LNCAP (cell line): Measurements from ENCODE around the gene OPTN.

Experiments used
- TF ChIP-seq, protein P1 (sequence below): fragments of 450-650 bp; IDR thresholded peaks from 2 replicates; pipeline ENCODE4 v1.5.1; 2017; ENCODE audit warnings: mild to moderate bottlenecking

Gene OPTN

DNA sequence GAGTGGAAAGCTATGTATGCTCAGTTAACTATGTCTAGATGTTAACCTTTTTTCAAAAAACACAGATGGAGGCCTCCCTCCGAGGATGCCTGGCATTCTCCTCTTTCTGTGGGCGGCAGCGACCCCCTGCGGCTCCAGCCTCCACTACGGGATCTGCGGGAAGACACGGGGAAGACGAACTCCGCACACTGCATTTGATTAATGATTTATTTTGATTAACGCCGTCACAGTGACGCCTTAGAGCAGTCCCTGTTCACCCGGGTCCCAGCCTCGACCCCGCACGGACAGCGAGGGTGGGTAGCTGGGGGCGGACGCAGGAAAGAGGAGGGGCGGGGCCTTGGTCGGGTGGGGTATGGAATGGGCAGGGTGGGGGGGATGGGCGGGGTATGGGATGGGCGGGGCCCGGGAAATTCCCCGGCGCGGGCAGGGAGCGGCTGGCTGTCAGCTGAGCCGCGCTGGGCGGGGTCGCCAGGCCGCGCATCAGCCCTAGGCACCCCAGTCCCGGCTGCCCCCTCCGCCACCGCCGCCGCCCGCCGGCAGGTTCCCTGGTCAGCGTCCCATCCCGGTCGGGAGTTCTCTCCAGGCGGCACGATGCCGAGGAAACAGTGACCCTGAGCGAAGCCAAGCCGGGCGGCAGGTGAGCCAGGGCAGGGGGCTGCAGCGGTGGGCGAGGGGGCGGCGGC lies at the start of gene OPTN:
Gene OPTN, plus strand, starts transcription at position 498 of the 683 bp plus-strand sequence. CDS start 8,960 bp downstream, outside the sequence.
- TF ChIP-seq, protein P1, sequence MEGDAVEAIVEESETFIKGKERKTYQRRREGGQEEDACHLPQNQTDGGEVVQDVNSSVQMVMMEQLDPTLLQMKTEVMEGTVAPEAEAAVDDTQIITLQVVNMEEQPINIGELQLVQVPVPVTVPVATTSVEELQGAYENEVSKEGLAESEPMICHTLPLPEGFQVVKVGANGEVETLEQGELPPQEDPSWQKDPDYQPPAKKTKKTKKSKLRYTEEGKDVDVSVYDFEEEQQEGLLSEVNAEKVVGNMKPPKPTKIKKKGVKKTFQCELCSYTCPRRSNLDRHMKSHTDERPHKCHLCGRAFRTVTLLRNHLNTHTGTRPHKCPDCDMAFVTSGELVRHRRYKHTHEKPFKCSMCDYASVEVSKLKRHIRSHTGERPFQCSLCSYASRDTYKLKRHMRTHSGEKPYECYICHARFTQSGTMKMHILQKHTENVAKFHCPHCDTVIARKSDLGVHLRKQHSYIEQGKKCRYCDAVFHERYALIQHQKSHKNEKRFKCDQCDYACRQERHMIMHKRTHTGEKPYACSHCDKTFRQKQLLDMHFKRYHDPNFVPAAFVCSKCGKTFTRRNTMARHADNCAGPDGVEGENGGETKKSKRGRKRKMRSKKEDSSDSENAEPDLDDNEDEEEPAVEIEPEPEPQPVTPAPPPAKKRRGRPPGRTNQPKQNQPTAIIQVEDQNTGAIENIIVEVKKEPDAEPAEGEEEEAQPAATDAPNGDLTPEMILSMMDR, result peak; percentile 42

DNA sequence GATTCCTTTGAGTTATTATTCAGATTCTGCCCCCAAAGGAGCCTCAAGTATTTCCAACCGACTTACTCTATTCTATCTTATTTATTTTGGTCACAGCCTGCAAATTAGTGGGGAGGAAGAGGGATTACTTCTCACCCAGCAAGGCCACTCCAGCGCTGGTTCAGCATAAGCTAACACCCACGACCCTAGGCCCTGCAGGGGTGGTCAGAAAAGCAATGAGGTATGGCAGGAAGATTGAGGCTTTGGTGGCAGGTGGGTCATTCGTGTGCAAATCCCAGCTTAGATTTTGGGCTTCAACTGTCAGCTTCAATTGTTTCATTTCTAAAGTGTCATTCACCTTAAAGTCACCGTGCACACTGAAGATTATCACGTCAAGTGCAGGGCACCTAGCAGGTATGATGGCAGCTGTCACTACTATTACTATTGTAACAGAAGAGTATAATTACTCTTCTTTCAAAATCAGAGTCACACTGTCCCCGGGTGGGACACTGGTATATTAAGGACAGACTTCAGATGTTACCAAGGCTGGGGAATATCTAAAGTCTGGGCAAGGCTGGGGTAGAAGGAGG lies 48.8 kb upstream of the OPTN start:
- TF ChIP-seq, protein P1, result no peak

DNA sequence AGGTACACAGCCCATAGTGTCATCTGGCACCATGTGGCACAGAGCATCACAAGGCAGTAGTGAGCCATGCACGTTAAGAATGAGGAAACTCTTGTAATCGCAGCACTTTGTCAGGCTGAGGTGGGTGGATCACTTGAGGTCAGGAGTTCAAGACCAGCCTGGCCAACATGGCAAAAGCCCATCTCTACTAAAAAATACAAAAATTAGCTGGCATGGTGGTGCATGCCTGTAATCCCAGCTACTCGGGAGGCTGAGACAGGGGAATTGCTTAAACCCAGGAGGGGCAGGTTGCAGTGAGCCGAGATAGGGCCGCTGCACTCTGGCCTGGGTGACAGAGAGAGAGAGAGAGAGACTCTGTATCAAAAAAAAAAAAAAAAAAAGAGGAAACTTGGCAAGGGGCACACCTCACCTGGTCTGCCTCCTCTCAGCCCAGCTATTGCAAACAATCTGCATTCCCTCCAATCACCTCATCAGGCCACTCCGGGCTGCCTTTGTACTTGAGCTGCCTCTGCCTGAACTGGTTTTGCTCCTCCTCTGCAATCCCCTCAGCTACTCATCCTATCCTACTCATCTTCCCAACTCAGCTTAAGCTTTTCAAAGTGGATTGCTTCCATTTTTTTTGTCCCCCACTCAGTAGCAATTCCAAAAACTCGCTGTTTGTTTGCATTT lies 46.0 kb upstream of the OPTN start:
- TF ChIP-seq, protein P1, result no peak

DNA sequence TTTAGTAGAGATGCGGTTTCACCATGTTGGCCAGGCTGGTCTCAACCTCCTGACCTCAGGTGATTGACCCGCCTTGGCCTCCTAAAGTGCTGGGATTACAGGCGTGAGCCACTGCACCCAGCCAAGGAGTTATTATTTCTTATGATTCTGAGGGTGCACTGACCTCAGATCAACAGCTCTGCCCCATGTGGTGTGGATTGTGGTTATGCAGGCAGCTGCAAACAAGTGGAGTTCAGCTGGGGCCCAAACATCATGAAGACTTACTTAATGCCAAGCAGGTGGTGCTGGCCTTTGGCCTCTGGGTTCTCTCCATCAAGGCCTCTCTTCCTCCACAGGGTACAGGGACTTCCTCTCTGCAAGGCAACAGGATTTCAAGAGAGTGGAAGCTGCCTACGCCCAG lies 45.1 kb upstream of the OPTN start:
- TF ChIP-seq, protein P1, result no peak

DNA sequence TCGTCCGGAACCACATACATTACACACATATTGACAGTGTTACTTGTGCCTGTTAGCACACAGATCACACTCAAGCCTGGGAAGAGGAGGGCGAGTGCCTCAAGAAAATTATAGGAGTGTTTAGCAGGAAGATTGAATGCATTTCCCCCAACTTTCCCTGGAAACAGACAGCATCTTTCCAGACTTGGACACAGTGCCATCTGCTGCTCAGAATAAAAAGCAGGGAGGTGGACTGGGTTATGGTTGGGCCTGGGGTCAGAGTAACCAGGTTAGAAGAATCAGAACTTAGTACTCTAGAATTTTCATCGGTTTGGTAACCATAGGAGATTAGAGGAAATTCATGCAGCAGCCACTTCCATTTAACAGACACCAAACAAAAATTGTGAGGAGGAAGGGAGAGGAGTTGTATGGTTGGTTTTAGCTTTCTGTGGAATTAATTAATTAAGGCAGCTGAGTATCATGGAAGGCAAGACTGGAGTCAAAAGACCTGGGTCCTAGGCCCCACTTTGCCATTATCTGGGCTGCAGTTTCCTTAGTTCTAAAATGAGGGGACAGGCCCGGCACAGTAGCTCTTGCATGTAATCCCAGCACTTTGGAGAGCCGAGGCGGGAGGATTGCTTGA lies 43.4 kb upstream of the OPTN start:
- TF ChIP-seq, protein P1, result peak; percentile 69

DNA sequence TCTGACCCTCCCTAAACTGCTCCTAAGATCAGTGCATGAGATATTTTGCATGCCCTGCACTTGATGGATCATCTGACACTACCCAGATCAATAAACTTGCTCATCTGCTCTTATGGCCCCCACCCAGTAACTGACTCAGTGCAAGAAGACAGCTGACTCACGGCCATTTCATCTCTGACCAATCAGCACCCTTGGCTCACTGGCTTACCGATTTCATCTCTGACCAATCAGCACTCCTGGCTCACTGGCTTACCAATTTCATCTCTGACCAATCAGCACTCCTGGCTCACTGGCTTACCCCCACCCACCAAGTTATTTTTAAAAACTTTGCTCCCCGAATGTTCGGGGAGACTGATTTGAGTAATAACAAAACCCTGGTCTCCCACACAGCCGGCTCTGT lies 37.2 kb upstream of the OPTN start:
- TF ChIP-seq, protein P1, result no peak

DNA sequence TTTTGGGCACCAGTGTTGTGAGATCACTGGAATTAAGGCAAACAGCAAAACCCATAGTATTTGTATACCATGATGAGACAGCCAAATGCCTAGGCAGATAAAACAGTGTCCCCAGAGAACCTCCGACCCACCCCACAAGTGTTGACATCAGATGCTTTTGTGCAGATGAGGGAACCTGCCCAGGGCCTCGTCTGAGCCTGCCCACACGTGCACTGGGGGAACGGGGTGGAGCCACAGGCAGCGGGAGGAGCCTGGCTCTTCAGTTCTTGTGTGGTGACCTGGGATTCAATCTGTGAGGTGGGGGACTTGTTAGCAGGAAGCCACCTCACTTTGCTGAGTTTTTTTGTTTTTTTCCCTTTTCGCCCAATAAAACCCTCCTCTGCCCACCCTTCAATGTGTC lies 33.4 kb upstream of the OPTN start:
- TF ChIP-seq, protein P1, result no peak
